Measurements from ENCODE around the gene SDS.

SDS gene

GRCh38 chr12:113409462-113410124 lies 5.9 kb upstream of the SDS start:
- no peak overlapping the region for H3K4me3 ChIP-seq (ENCODE audit: extremely low read depth, insufficient read depth, low read length, poor library complexity, severe bottlenecking)

GRCh38 chr12:113408756-113409298 lies 5.1 kb upstream of the SDS start:
- 77 to 92% methylated on average over 4 to 10 of the region's 11 CpGs for WGBS, 2 experiments (ENCODE audit: insufficient coverage in 2 of 2)
- no peak overlapping the region for H3K4me3 ChIP-seq (ENCODE audit: extremely low read depth, insufficient read depth, low read length, poor library complexity, severe bottlenecking)
- no peaks in the 10 kb centered on the region for H3K9me3 ChIP-seq (ENCODE audit: control insufficient read depth, low read length)
- H3K27ac ChIP-seq (ENCODE audit: low read depth, low read length, severe bottlenecking), result no peak overlapping the region
- no peaks in the 10 kb centered on the region for H3K4me1 ChIP-seq (ENCODE audit: control insufficient read depth, insufficient read depth, low read length, poor library complexity, severe bottlenecking)
- no peaks in the 10 kb centered on the region for H3K36me3 ChIP-seq (ENCODE audit: control insufficient read depth, insufficient read depth, low read length)

More at GRCh38 chr12:113409462-113410124, 5.9 kb upstream of the SDS start:
- Histone ChIP-seq H3K9me3 (ENCODE audit: control insufficient read depth, low read length) (no peaks in the 10 kb centered on the region), H3K4me1 (ENCODE audit: control insufficient read depth, insufficient read depth, low read length, poor library complexity, severe bottlenecking) (no peaks in the 10 kb centered on the region), H3K36me3 (ENCODE audit: control insufficient read depth, insufficient read depth, low read length) (no peaks in the 10 kb centered on the region), H3K27ac (ENCODE audit: low read depth, low read length, severe bottlenecking) (no peak overlapping the region)
- WGBS, 2 experiments (ENCODE audit: insufficient coverage in 2 of 2), result 75 to 86% methylated on average over 2 to 5 of the region's 9 CpGs

GRCh38 chr12:113407931-113408600 lies 4.4 kb upstream of the SDS start:
- Histone ChIP-seq H3K4me3 (ENCODE audit: extremely low read depth, insufficient read depth, low read length, poor library complexity, severe bottlenecking) (no peak overlapping the region), H3K9me3 (ENCODE audit: control insufficient read depth, low read length) (no peaks in the 10 kb centered on the region), H3K27ac (ENCODE audit: low read depth, low read length, severe bottlenecking) (no peak overlapping the region), H3K4me1 (ENCODE audit: control insufficient read depth, insufficient read depth, low read length, poor library complexity, severe bottlenecking) (no peaks in the 10 kb centered on the region), H3K36me3 (ENCODE audit: control insufficient read depth, insufficient read depth, low read length) (no peaks in the 10 kb centered on the region)
- 72 to 93% methylated on average over 3 of the region's 6 CpGs for WGBS, 2 experiments (ENCODE audit: insufficient coverage in 2 of 2)

DNA sequence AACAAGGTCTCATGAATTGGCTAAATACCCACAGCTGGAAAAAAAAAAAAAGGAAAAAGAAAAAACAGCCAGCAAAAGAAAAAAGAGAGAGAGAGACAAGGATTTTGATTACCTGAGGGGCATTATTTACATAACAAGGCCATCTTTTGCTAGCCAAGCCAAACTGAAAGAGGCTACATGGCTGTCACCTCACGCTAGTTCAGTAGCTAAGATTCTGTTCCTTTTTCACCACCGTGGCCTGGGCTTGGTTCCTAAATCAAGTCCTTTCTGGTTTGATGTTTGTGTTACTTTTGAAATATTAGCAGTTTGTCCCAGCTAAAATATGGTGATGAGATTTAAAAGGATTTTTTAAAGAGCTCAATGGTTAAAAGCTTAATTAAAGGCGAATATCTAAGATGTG lies 2.0 kb upstream of the SDS start:
- no peaks in the 10 kb centered on the region for H3K36me3 ChIP-seq (ENCODE audit: control insufficient read depth, insufficient read depth, low read length)
- 86 to 100% methylated on average over 2 of the region's 3 CpGs for WGBS, 2 experiments (ENCODE audit: insufficient coverage in 2 of 2)
- H3K4me1 ChIP-seq (ENCODE audit: control insufficient read depth, insufficient read depth, low read length, poor library complexity, severe bottlenecking), result no peaks in the 10 kb centered on the region
- no peak overlapping the region for H3K27ac ChIP-seq (ENCODE audit: low read depth, low read length, severe bottlenecking)
- H3K9me3 ChIP-seq (ENCODE audit: control insufficient read depth, low read length), result no peaks in the 10 kb centered on the region
- H3K4me3 ChIP-seq (ENCODE audit: extremely low read depth, insufficient read depth, low read length, poor library complexity, severe bottlenecking), result no peak overlapping the region

- Histone ChIP-seq H3K9me3 (ENCODE audit: control insufficient read depth, low read length) (no peaks in the 10 kb centered on the region), H3K4me3 (ENCODE audit: extremely low read depth, insufficient read depth, low read length, poor library complexity, severe bottlenecking) (no peak overlapping the region), H3K36me3 (ENCODE audit: control insufficient read depth, insufficient read depth, low read length) (no peaks in the 10 kb centered on the region), H3K4me1 (ENCODE audit: control insufficient read depth, insufficient read depth, low read length, poor library complexity, severe bottlenecking) (no peaks in the 10 kb centered on the region), H3K27ac (ENCODE audit: low read depth, low read length, severe bottlenecking) (no peak overlapping the region)
- WGBS, 2 experiments (ENCODE audit: insufficient coverage in 2 of 2), result 93 to 97% methylated on average over 19 to 20 of the region's 23 CpGs
Observed at GRCh38 chr12:113402586-113403260, 964 bp downstream of the SDS start.

- no peaks in the 10 kb centered on the region for H3K9me3 ChIP-seq (ENCODE audit: control insufficient read depth, low read length)
- H3K27ac ChIP-seq (ENCODE audit: low read depth, low read length, severe bottlenecking), result no peak overlapping the region
- H3K36me3 ChIP-seq (ENCODE audit: control insufficient read depth, insufficient read depth, low read length), result no peaks in the 10 kb centered on the region
- H3K4me3 ChIP-seq (ENCODE audit: extremely low read depth, insufficient read depth, low read length, poor library complexity, severe bottlenecking), result no peak overlapping the region
- no peaks in the 10 kb centered on the region for H3K4me1 ChIP-seq (ENCODE audit: control insufficient read depth, insufficient read depth, low read length, poor library complexity, severe bottlenecking)
- WGBS, 2 experiments (ENCODE audit: insufficient coverage in 2 of 2), result 88 to 92% methylated on average over 9 to 11 of the region's 13 CpGs
Observed at GRCh38 chr12:113401066-113402000, 2.4 kb downstream of the SDS start.

DNA sequence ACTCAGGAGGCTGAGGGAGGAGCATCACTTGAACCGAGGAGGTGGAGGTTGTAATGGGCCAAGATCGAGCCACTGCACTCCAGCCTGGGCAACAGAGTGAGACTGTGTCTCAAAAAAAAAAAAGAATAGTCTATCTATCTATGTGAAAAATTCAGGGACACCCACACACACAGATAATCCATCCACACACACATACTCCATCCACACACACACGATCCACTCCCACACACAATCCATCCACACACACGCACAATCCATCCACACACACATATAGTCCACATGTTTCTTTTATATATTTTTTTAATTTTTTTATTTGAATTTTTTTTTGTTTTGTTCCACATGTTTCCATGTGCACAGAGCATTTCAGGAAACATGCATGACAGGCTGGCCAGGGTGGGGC lies 3.3 kb downstream of the SDS start:
- WGBS, 2 experiments (ENCODE audit: insufficient coverage in 2 of 2), result 60% methylated on average over 1 of the region's 4 CpGs; no CpG with 5 or more reads in 1 of the 2 experiments
- H3K27ac ChIP-seq (ENCODE audit: low read depth, low read length, severe bottlenecking), result no peak overlapping the region
- no peaks in the 10 kb centered on the region for H3K36me3 ChIP-seq (ENCODE audit: control insufficient read depth, insufficient read depth, low read length)
- H3K9me3 ChIP-seq (ENCODE audit: control insufficient read depth, low read length), result no peaks in the 10 kb centered on the region
- H3K4me3 ChIP-seq (ENCODE audit: extremely low read depth, insufficient read depth, low read length, poor library complexity, severe bottlenecking), result no peak overlapping the region
- no peaks in the 10 kb centered on the region for H3K4me1 ChIP-seq (ENCODE audit: control insufficient read depth, insufficient read depth, low read length, poor library complexity, severe bottlenecking)

- H3K4me3 ChIP-seq (ENCODE audit: extremely low read depth, insufficient read depth, low read length, poor library complexity, severe bottlenecking), result no peak overlapping the region
- no peaks in the 10 kb centered on the region for H3K36me3 ChIP-seq (ENCODE audit: control insufficient read depth, insufficient read depth, low read length)
- no peak overlapping the region for H3K27ac ChIP-seq (ENCODE audit: low read depth, low read length, severe bottlenecking)
- 92 to 94% methylated on average over 12 of the region's 12 CpGs for WGBS, 2 experiments (ENCODE audit: insufficient coverage in 2 of 2)
- no peaks in the 10 kb centered on the region for H3K4me1 ChIP-seq (ENCODE audit: control insufficient read depth, insufficient read depth, low read length, poor library complexity, severe bottlenecking)
- no peaks in the 10 kb centered on the region for H3K9me3 ChIP-seq (ENCODE audit: control insufficient read depth, low read length)
Observed at GRCh38 chr12:113399490-113399889, 4.2 kb downstream of the SDS start.

GRCh38 chr12:113398346-113399290 lies 5.1 kb downstream of the SDS start:
- Histone ChIP-seq H3K36me3 (ENCODE audit: control insufficient read depth, insufficient read depth, low read length) (no peaks in the 10 kb centered on the region), H3K9me3 (ENCODE audit: control insufficient read depth, low read length) (no peaks in the 10 kb centered on the region), H3K4me3 (ENCODE audit: extremely low read depth, insufficient read depth, low read length, poor library complexity, severe bottlenecking) (no peak overlapping the region), H3K4me1 (ENCODE audit: control insufficient read depth, insufficient read depth, low read length, poor library complexity, severe bottlenecking) (no peaks in the 10 kb centered on the region), H3K27ac (ENCODE audit: low read depth, low read length, severe bottlenecking) (no peak overlapping the region)
- 92 to 95% methylated on average over 14 to 21 of the region's 26 CpGs for WGBS, 2 experiments (ENCODE audit: insufficient coverage in 2 of 2)
